Adrenal gland (tissue), 12 donors: ENCODE measurements around the gene ASB18. TPM values are rescaled to one million over a fixed set of nuclear protein-coding genes. Genes with fewer than 3 reads are reported as not detected.

Source experiments
- DNase-seq, 7 donors: peaks; one replicate each; pipeline ENCODE4 v3.0.0-alpha.2; 2019 to 2020
- H3K27ac ChIP-seq, 5 donors: fragments of 200-600 bp; sonication (generic) in 4 of 5; 1 replicate in 3 of 5; 2 replicates in 2 of 5; pipeline versions ENCODE4 v1.5.1 to v1.8.0; 2016 to 2020; ENCODE audit warnings: mild to moderate bottlenecking in 1 of 5
- H3K27me3 ChIP-seq: fragments of 200-600 bp; 2 replicates; pipeline ENCODE4 v1.8.0; 2021
- H3K36me3 ChIP-seq, 2 donors: fragments of 200-600 bp; replicated peaks in 1 of 2; 1 replicate in 1 of 2; 2 replicates in 1 of 2; pipeline versions ENCODE4 v1.5.1 to v1.8.0; 2018 to 2022
- H3K4me1 ChIP-seq, 2 donors: fragments of 200-600 bp; replicated peaks in 1 of 2; 1 replicate in 1 of 2; 2 replicates in 1 of 2; pipeline versions ENCODE4 v1.5.1 to v1.8.0; 2018 to 2021
- H3K4me3 ChIP-seq, 4 donors: fragments of 200-600 bp; sonication (generic) in 3 of 4; one replicate each; pipeline ENCODE4 v1.5.1; 2016 to 2018
- H3K9me3 ChIP-seq, 3 donors: fragments of 200-600 bp; sonication (generic) in 1 of 3; replicated peaks in 1 of 3; 1 replicate in 2 of 3; 2 replicates in 1 of 3; pipeline versions ENCODE4 v1.5.1 to v1.8.0; 2016 to 2021
- CTCF ChIP-seq, 6 experiments: fragments of 450-650 bp in 4 of 6; fragments of 200-600 bp in 2 of 6; sonication (generic) in 1 of 6; IDR thresholded peaks; 1 replicate in 5 of 6; 2 replicates in 1 of 6; pipeline versions ENCODE4 v1.5.1 to v1.8.0; 2016 to 2021; ENCODE audit warnings: antibody characterized with exemption in 6 of 6, mild to moderate bottlenecking in 2 of 6, moderate library complexity in 1 of 6
- POLR2A ChIP-seq, 2 donors: fragments of 450-650 bp; IDR thresholded peaks; one replicate each; pipeline ENCODE4 v1.6.1; 2017; ENCODE audit warnings: antibody characterized with exemption in 2 of 2, mild to moderate bottlenecking in 2 of 2, moderate library complexity in 1 of 2
- WGBS, 4 donors: extraction: QIAGEN DNeasy Blood & Tissue Kit in 2 of 4; methylation state at CpG; one replicate each; pipeline versions ENCODE4 v1.1.5 to v1.1.7; 2013 to 2017; 5-methylcytosine and 5-hydroxymethylcytosine counted together
- intact Hi-C, 2 donors: fragments of 100-400 bp; cut with DNase I; formaldehyde crosslinking; loops; one replicate each; pipeline versions ENCODE4 v1.14.1 to v1.15.0; 2022 to 2023
- polyA plus RNA-seq, 3 donors: library from polyadenylated mRNA; stranded (reverse); fragments of 200-250 nt in 2 of 3; fragments of 350-450 nt in 1 of 3; fragmentation: Illumina TruSeq in 1 of 3; extraction: RNeasy Lipid Tissue Mini Kit (QIAGEN cat#74804) in 1 of 3; gene quantifications; one replicate each; pipeline ENCODE4 v1.2.3, GENCODE V29; 2013 to 2014
- total RNA-seq, 9 donors: library from RNA; depleted of rRNA in 4 of 9; stranded (reverse); fragments of >200 nt in 4 of 9; fragments of 120-200 nt in 1 of 9; fragmentation: NEBNext Ultra II Directional in 1 of 9; extraction: Animal tissue kit (Norgen Biotek cat#: 25700) in 1 of 9; gene quantifications; one replicate each; pipeline versions ENCODE4 v1.1.0 to v1.2.4, GENCODE V29; 2013 to 2023
- donor health status: healthy with polysubstance abuse.
- donor health status: Bipolar disorder and iron deficiency.
- donor health status: DM: yes; HTN: yes; CAD: no.
- donor health status: DM: no; HTN: no; CAD: no.
- donor health status: DM: no; HTN: no; CAD: no.
- donor health status: DM: yes; HTN: yes; CAD: no.

Gene ASB18
- total and polyA plus RNA-seq, 12 donors: not detected

- WGBS, 4 donors: 62 to 85% (median 77%) methylated on average over 6 to 12 of the region's 12 CpGs
- TF ChIP-seq CTCF (IDR thresholded peaks at IDR 0.05) (no peak), POLR2A (IDR thresholded peaks at IDR 0.05) (no peak)
- H3K9me3 ChIP-seq: peaks cover 0 to 6% (median 4%) of the 10 kb centered on the region in 3 donors
- DNase-seq: no peak
- no peaks in the 10 kb centered on the region for H3K36me3 ChIP-seq
- intact Hi-C loops: no loop called here
- H3K27ac ChIP-seq: no peak overlapping the region
- H3K4me1 ChIP-seq: no peaks in the 10 kb centered on the region
- H3K4me3 ChIP-seq: no peak overlapping the region
- H3K27me3 ChIP-seq: no peaks in the 10 kb centered on the region
Observed at GRCh38 chr2:236307641-236308040, 43.4 kb upstream of the ASB18 start.

GRCh38 chr2:236306825-236307540 lies 42.8 kb upstream of the ASB18 start:
- WGBS, 4 donors: 68 to 76% (median 75%) methylated on average over 12 to 13 of the region's 13 CpGs
- H3K9me3 ChIP-seq: no peaks in the 10 kb centered on the region
- no peak overlapping the region for H3K27ac ChIP-seq
- H3K4me1 ChIP-seq: no peaks in the 10 kb centered on the region
- no peak for DNase-seq
- no peak overlapping the region for H3K4me3 ChIP-seq
- no peaks in the 10 kb centered on the region for H3K36me3 ChIP-seq
- TF ChIP-seq CTCF (IDR thresholded peaks at IDR 0.05) (no peak), POLR2A (IDR thresholded peaks at IDR 0.05) (no peak)
- H3K27me3 ChIP-seq: peaks cover 1% of the 10 kb centered on the region
- intact Hi-C loops: no loop called here

GRCh38 chr2:236305964-236306605 lies 41.9 kb upstream of the ASB18 start:
- Histone ChIP-seq H3K9me3 (no peaks in the 10 kb centered on the region), H3K4me3 (no peak overlapping the region), H3K27ac (no peak overlapping the region), H3K27me3 (peaks cover 3% of the 10 kb centered on the region), H3K4me1 (no peaks in the 10 kb centered on the region), H3K36me3 (no peaks in the 10 kb centered on the region)
- WGBS, 4 donors: 71 to 78% (median 72%) methylated on average over 4 to 6 of the region's 6 CpGs
- intact Hi-C loops: no loop called here
- no peak for TF ChIP-seq CTCF (IDR thresholded peaks at IDR 0.05)
- no peak for TF ChIP-seq POLR2A (IDR thresholded peaks at IDR 0.05)
- no peak for DNase-seq

GRCh38 chr2:236305531-236305930 lies 41.3 kb upstream of the ASB18 start:
- Histone ChIP-seq H3K36me3 (no peaks in the 10 kb centered on the region), H3K27me3 (peaks cover 3% of the 10 kb centered on the region), H3K4me3 (no peak overlapping the region), H3K9me3 (no peaks in the 10 kb centered on the region), H3K27ac (no peak overlapping the region), H3K4me1 (no peaks in the 10 kb centered on the region)
- intact Hi-C loops: no loop called here
- TF ChIP-seq CTCF (IDR thresholded peaks at IDR 0.05) (no peak), POLR2A (IDR thresholded peaks at IDR 0.05) (no peak)
- no peak for DNase-seq
- WGBS, 4 donors: 78 to 93% (median 86%) methylated on average over 5 to 10 of the region's 10 CpGs
